GM19023 (cell line): ENCODE measurements around the gene B9D1.

Experiments used
- ATAC-seq: cut with Tn5 transposase; IDR thresholded peaks from one replicate; pipeline ENCODE4 v1.9.1; 2021; ENCODE audit warnings: mild to moderate bottlenecking, moderate library complexity; ENCODE audit not compliant: unreplicated experiment

Gene B9D1

DNA sequence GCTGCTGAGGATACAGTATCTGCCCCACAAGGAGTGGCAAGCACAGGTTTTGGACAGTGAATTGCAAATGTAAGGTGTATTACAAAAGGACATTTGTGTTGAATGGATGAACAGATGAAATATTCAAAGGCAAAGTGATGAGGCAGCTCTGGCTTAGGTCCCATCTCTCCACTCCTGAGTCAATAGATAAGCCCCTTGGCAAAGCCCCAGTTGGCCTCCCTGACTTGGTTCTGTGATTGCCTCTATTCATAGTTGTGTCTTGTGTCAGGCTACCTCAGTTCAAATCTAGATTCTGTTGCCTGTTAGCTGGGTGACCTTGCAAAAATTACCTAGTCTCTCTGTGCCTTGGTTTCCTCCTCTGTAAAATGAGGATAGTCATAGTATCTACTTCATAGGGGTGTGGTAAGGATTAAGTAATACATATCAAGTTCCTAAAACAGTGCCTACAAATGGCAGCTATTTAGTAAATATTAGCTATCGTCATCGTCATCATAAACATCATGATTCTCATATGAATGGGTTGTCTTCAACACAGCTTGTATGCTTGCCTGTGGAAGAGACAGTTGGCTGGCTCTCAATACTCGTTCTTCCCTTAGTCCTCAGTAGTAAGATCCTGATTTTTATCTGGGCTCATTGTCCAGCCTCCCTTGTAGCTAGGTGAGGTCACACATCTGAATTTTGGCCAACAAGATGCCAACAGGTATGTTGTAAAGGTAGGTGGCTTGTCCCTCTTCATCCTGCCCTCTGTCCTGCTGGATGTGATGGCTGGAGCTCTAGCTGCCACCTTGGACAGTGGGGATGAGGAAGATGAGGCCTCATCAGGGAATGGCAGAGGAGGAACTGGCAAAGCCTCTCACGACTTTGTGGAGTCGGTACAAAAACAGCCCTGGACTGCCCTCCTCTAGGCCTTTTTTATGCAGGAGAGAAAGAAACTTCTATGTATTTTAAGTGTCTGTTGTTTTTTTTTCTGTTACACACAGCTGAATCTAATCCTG, 26.6 kb upstream of the B9D1 start:
- no peak for ATAC-seq

DNA sequence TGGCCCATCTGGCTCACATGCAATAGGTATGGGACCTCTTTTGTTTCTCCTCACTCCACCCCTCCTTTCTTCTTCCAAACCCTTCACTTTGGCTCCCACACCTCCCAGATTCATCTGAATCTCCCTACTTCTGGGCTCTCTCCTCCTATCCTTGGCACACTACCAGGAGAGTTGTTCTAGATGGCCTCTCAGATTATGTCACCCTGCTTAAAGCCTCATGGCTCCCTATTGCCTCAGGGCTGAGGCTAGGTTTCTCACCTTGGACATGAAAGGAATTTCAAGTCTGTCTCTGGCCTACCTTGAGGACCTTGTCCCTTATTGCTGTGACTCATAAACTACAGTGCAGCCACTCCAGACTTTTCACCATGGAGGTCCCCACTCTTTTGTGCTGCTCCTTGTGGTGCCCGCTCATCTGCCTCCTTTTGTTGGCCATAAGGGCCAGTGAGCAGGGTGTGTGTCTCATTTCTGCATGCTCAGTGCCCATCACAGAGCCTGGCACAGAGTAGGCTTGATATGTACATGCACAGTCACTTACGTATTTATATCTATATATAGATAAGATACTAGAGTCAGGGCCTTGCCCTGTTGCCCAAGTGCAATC, 25.5 kb upstream of the B9D1 start:
- no peak for ATAC-seq

DNA sequence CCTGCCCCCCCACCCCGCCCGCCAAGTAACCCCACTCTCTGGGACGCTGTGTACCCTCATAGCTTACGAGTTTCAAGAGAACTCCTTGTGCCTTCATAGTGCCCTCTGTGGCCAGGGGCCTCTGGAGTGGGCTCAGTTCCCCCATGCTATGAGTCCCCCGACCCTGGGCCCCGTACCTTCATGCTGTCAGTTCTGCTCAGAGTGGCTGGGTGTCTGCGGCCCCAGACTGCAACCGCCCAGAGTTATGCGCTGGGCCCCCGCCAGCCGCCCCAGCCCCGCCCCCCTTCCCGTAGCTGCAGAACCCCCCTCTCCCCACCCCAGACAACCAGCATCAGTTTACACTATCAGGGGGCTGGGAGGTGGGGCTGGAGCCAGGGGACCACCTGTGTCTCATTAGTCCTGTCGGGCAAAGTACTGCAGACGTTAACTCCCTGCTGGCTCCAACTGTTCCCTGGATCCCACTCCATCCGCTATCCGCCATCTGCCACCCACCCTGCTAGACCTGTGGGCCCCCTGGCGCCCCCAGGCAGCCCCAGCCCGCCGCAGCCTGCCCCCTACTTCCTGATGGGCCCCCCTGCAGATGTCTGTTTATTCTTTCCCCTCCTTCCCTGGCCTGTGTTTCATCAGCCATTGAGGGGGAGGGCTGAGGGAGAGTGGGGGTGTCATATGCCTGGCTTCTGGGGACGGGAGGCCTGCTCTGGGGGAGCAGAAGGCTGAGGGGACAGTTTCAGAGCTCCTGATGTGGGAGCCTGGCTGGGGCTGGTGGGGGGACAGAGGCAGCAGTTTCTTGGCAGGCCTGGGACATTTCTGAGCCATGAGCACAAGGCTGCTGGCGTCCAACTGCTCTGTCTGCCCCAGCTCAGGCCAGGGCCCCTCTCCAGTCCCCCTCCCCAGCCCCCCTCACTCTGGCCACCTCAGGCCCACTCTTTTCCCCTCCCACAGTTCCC, 24.7 kb upstream of the B9D1 start, which contains the start of gene MFAP4:
Gene MFAP4 (minus strand): TSS at position 217 of the 947 bp plus-strand sequence. CDS start 35 bp downstream, at position 182.
- ATAC-seq = no peak

DNA sequence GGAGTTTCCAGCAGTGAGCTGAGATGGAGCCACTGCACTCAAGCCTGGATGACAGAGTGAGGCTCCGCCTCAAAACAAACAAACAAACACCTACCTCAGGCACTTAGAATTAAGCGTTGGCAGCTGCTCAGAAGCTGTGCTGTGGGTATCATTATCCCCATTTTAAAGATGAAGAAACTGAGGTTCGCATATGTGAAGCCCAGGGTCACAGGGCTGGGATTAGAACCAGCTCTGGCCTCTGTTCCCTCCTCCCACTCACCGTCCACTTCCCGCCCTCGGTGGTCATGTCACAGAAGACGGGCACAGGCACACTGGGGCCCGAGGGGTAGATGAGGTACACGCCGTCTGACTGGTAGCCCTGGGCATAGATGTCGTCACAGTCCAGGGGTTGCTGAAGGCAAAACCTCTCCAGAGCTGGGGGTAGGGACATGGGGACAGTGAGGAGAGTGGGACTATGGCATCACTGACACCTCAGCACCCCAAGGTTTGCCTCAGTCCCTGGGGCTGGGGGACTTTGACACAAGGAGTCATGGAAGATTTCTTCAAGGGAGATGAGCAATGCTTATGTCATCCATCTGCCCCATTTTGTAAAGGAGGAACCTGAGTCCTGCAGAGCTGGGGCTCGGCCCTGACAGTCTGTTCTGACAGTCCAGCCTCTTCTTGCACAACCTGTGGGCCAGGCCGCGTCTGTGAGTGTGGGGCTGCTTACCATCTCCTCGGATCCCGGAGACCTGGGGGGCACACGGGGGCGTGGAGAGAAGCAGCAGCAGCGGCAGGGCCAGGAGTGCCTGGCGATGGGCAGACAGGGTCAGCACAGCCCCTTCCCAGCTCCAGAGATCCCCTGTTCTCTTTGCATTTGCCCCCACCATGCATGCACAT, 23.8 kb upstream of the B9D1 start:
- ATAC-seq = no peak

DNA sequence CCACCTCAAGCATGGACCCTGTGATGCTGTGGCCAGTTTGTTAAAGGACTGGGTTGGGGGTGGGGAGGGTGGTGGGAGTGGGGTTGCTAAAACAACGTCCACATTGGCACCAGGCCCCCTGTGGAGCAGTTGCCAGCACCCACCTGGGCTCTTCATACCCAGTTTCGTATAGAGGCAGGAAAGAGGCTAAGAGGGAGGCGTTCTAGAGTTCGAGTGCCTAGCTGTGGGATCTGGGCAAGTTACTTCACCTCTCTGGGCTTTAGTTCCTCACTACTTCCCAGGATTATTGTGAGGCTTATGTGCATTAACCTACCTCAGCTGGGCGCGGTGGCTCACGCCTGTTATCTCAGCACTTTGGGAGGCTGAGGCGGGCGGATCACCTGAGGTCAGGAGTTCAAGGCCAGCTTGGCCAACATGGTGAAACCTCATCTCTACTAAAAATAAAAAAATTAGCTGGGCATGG, 23.0 kb upstream of the B9D1 start:
- ATAC-seq = no peak

DNA sequence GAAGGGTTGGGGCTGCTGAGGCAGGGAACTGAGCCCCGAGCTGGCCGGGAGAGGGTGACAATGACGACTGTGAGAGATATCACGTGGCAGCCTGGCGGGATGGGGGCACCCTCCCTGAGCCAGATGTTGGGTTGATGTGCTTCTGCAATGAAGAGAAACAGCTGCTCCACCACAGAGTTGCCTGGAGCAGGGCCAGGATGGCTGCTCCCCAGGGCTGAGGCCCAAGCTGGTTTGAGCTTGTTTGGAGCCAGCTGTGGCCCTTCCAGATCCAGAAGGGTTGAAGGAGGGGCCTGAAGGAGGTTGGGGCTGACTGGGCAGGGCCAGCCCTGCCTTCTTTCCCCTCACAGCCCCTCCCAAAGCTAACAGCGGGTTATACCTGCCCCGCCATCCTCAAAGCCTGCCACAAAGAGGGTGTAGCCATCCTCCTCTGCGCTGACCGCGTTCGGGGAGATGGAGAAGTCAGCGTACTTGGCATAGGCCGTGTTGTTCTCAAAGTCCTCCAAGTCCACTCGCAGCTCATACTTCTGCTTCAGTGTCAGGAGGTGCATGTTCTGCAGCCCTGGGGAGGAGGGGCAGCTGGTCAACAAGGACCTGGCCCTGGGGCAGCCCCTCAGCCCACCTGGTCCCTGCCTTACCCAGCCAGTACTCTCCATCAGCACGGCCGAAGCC, 22.3 kb upstream of the B9D1 start:
- ATAC-seq = no peak

DNA sequence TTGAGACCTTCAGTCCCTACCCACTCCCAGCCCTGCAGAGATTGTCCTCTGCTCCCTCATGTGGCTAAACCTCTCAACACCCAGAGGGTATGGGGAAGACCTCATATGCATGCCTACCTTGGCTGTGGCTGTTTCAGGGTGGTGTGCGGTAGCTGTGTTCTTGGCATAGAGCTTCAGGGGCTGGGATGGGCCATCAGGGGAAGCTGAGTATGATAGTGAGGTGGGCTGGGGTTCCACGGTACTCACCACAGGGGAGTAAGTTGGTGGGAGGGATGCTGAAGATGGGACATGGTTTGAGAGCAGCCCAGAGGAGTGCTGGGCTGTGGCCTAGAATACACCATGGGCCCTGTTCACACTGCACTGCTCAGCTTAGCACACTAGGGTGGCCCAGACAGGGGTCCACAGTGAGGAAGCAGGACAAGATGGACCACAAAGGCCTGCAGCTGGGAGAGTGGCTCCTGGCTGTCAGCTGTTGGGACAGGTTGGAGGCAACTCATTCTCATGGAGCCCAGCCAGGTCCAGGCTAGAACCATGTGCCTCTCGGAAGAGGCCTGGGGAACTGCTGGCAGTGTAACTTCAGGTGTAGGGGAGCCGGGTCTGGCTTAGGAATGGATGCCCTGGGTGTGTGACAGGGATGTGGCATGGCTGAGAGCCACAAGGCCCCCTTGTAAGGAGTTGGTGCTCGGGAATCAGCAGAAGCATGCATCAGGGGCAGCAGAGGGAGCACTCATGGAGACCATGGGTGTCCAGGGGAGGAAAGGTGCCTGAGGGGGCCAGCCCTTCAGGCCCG, 21.4 kb upstream of the B9D1 start:
- no peak for ATAC-seq

DNA sequence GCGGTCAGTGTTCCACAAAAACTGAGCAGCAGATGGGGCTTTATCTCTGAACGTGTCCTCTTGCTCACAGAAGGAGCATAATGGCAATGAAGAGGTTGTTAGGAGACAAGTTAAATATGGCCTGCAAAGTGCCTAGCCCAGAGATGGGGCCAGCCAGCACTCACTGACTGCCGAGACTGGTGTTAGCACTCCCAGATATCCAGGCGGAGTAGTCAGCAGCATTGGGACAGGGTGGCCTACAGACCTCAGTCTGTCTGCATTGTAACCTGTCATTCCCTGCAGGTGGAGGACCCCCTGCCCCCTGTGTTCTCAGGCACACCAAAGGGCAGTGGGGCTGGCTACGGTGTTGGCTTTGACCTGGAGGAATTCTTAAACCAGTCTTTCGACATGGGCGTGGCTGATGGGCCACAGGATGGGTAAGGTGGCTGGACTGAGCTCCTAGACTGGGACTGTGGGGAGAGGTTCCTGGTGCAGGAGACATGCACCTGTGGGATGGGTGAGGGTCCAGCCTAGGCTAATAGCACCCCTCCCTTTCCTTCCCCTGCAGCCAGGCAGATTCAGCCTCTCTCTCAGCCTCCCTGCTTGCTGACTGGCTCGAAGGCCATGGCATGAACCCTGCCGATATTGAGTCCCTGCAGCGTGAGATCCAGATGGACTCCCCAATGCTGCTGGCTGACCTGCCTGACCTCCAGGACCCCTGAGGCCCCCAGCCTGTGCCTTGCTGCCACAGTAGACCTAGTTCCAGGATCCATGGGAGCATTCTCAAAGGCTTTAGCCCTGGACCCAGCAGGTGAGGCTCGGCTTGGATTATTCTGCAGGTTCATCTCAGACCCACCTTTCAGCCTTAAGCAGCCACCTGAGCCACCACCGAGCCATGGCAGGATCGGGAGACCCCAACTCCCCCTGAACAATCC, 20.3 kb upstream of the B9D1 start:
- ATAC-seq = no peak

DNA sequence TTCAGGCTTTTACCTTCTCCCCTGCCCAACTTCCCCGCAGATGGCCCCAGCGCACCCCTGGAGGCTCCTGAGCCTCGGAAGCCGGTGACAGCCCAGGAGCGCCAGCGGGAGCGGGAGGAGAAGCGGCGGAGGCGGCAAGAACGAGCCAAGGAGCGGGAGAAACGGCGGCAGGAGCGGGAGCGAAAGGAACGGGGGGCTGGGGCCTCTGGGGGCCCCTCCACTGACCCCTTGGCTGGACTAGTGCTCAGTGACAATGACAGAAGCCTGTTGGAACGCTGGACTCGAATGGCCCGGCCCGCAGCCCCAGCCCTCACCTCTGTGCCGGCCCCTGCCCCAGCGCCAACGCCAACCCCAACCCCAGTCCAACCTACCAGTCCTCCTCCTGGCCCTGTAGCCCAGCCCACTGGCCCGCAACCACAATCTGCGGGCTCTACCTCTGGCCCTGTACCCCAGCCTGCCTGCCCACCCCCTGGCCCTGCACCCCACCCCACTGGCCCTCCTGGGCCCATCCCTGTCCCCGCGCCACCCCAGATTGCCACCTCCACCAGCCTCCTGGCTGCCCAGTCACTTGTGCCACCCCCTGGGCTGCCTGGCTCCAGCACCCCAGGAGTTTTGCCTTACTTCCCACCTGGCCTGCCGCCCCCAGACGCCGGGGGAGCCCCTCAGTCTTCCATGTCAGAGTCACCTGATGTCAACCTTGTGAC, 19.4 kb upstream of the B9D1 start:
- no peak for ATAC-seq

DNA sequence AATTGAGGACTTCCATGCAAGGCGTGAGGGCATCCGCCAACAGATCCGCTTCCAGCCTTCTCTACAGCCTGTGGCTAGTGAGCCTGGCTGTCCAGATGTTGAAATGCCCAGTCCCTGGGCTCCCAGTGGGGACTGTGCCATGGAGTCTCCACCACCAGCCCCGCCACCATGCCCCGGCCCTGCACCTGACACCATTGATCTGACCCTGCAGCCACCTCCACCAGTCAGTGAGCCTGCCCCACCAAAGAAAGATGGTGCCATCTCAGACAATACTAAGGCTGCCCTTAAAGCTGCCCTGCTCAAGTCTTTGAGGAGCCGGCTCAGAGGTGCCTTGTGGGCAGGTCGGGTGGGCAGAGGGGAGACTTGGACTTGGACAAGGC, 18.8 kb upstream of the B9D1 start:
- no peak for ATAC-seq

DNA sequence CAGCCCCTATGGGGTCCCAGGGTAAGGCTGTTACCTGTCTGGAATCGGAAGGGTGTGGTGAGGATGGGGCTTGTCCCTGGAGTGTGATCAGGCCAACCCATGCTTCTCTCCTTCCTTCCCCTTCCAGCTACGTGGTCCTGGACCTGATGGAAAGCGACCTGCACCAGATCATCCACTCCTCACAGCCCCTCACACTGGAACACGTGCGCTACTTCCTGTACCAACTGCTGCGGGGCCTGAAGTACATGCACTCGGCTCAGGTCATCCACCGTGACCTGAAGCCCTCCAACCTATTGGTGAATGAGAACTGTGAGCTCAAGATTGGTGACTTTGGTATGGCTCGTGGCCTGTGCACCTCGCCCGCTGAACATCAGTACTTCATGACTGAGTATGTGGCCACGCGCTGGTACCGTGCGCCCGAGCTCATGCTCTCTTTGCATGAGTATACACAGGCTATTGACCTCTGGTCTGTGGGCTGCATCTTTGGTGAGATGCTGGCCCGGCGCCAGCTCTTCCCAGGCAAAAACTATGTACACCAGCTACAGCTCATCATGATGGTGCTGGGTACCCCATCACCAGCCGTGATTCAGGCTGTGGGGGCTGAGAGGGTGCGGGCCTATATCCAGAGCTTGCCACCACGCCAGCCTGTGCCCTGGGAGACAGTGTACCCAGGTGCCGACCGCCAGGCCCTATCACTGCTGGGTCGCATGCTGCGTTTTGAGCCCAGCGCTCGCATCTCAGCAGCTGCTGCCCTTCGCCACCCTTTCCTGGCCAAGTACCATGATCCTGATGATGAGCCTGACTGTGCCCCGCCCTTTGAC, 18.2 kb upstream of the B9D1 start:
- ATAC-seq = no peak

DNA sequence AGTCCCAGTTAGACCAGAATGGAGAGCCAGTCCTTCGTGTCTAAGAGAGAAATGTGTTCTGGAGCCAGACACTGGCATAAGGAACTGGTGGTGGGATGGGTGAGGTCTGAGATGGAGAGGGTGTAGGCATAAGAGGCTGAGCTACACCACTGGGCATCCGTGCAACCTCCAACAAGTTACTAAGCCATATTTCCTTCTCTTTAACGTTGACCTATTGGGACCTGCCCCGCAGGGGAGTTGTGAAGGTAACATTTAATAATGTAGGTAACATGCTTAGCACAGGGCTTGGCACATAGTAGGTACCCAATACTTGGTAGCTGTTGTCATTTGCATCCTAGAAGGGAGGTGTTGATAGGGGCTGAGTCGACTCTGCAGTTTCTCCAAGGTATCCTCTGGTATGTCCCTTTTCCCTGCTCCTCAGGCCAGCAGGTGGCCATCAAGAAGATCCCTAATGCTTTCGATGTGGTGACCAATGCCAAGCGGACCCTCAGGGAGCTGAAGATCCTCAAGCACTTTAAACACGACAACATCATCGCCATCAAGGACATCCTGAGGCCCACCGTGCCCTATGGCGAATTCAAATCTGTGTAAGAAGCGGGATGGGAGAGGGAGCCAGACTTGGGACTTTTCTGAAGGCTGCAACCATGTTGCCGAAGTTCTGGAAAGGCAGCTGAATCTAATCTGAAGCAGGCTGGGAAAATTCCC, 17.0 kb upstream of the B9D1 start:
- no peak for ATAC-seq

DNA sequence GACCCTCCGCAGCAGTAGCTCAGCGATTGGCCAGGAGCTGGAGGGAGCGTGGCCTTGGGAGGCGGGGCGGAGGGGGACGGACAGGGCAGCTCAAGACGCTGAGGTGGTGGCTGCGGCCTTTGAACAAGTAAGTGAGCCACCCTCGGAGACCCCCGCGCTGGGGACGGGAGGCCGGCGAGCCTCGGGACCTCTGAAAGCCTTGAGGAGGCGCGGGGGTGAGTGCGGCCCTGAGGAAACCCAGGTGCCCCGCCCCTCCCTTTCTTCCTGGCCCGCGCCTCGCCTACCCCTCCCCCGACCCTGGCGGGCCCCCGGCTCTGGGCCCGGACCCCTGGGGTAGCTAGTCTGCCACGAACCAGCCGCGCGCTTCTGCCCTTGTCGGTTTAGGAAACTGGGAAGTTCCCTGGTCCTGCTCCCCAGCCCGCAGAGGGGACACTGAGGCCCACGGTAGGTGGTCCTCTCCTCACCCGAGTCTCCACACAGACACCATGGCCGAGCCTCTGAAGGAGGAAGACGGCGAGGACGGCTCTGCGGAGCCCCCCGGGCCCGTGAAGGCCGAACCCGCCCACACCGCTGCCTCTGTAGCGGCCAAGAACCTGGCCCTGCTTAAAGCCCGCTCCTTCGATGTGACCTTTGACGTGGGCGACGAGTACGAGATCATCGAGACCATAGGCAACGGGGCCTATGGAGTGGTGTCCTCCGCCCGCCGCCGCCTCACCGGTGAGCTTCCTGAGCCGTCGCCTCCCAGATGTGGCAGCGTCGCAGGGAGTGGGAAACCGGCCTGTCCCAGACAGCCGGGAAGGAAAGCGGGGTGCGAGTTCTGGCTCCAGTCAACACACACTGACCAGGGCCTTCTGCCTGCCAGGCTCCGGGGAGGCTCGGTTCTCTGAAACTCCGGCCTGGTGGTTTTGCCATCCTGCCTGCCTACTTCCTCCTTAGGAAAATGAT, 16.2 kb upstream of the B9D1 start, which contains the start of gene MAPK7:
Gene MAPK7 (plus strand): TSS at position 83 of the 945 bp plus-strand sequence. CDS start 403 bp downstream, at position 486.
- ATAC-seq = peak; percentile 22
